Fibroblast of villous mesenchyme (primary cell): ENCODE data around the gene CPO. TPM values are rescaled to one million over a fixed set of nuclear protein-coding genes. Genes with fewer than 3 reads are reported as not detected.
"Not testable (repeated sequence)": the region's sequence is repeated elsewhere in the genome, so short reads cannot be mapped to it uniquely, and the experiment has no call there.

Source experiments
- DNase-seq: peaks from one replicate; pipeline ENCODE4 v3.0.0-alpha.2; 2010; ENCODE audit warnings: low read depth
- H3K4me3 ChIP-seq: 2 replicates; pipeline ENCODE4 v1.5.1; 2011; ENCODE audit warnings: low read depth, mild to moderate bottlenecking, low read length
- total RNA-seq: library from RNA; depleted of rRNA; stranded (reverse); fragments of >200 nt; gene quantifications from 2 replicates; pipeline ENCODE4 v1.2.3, GENCODE V29; 2012
- TF ChIP-seq, protein P1 (sequence below): IDR thresholded peaks from 2 replicates; pipeline ENCODE4 v1.5.1; 2012; ENCODE audit warnings: low read depth, mild to moderate bottlenecking, low read length; ENCODE audit not compliant: insufficient read depth

CPO gene
- total RNA-seq, 1 donor = not detected

DNA sequence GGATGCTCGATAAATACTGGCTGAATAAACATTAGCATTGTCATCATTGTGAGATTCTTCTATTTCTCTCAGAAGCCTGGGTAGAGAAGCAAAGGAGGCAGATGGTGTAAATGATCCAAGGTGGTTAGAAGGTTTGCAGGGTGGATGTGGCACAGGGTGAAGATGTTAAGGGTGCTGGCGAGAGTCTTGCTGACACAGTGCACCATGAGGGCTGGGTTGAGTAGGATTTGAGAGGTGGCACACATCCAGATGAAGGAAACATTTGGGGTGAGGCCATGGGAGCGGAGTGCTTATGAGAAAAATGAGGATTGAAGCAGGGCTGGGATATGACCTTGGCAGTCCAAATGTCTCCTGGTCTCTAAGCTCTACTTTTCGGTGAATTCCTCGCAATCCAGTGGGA is 17.8 kb upstream of the CPO start:
- no peak for DNase-seq

DNA sequence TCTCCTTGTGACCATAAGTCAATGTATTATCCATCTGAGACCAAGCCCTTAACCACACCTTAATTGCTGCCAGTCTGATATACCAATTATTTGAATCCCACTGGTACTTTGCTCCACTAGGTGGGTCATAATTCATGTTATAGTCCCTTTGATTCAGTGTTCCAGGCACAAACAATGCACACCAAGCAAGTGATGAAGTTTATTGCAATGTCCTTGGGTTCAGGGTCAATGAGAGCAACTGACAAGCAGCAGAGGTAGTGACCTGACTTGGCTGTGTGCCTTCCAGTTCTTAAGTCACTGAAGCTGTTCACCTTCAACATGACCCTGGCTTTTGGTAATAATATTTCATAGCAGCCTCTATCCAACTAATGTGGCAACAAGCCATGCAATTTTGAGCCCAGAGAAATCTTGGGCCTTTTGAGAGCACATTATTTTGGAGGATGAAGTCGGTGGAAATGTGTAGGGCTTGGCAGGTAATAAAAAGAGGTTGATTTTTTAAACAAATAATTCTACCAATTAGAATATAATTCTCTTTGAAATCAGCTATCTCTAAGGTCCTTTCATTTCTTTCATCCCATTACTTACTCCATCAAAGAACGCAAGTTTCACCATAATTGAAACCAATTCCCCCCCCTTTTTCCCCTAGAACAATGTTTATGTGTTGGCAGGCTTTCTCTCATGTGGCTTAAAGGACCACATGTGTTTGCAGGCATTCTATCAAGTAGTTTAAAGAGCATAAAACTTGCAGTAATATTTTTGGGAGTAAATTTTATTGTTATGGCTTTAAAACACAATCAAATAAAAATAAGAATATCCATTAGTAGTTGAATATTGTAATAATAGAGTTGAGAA is 3.1 kb upstream of the CPO start:
- TF ChIP-seq, protein P1, sequence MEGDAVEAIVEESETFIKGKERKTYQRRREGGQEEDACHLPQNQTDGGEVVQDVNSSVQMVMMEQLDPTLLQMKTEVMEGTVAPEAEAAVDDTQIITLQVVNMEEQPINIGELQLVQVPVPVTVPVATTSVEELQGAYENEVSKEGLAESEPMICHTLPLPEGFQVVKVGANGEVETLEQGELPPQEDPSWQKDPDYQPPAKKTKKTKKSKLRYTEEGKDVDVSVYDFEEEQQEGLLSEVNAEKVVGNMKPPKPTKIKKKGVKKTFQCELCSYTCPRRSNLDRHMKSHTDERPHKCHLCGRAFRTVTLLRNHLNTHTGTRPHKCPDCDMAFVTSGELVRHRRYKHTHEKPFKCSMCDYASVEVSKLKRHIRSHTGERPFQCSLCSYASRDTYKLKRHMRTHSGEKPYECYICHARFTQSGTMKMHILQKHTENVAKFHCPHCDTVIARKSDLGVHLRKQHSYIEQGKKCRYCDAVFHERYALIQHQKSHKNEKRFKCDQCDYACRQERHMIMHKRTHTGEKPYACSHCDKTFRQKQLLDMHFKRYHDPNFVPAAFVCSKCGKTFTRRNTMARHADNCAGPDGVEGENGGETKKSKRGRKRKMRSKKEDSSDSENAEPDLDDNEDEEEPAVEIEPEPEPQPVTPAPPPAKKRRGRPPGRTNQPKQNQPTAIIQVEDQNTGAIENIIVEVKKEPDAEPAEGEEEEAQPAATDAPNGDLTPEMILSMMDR = no peak
- no peak for DNase-seq
- no peak overlapping the region for H3K4me3 ChIP-seq

More for the DNA sequence above, 17.8 kb upstream of the CPO start:
- H3K4me3 ChIP-seq = no peak overlapping the region
- TF ChIP-seq, protein P1 = no peak

DNA sequence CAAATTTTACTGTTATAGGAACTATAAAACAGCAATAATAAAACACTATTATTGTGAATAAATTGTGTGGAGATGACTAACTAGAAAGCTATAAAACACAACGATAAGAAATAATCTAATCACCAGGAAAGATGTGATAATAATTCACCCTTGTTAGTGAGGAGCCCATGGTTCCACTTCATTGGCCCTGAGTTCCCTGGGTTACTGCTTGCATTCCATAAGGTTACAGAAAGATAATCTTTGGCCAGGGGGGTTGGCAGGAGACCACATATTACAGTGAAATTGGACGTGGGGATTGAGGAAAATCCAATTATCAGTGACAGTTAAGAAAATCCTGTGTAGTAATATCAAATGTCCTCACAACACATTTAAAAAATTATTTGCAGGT is 2.5 kb upstream of the CPO start:
- no peak for DNase-seq
- TF ChIP-seq, protein P1 = no peak
- no peak overlapping the region for H3K4me3 ChIP-seq

DNA sequence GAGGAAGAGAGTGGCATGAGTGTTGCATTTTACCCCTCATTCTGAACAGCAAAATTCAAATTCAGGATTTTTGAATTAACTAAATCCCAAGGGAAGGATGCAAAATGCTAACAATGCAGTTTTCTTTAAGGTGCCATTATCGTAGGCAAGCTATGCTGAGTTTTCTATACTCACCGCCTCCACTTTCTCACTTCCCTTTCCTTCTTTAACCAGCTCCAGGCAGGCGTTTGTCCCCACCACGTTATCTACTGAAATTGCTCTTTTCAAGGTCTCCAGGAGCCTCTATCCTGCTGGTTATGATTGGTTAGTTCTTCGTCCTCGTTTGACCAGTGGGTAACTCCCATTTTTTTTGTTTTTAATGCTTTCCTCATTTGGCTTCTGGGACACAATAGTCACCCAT is 1.8 kb upstream of the CPO start:
- no peak for DNase-seq
- TF ChIP-seq, protein P1 = no peak
- H3K4me3 ChIP-seq = no peak overlapping the region

DNA sequence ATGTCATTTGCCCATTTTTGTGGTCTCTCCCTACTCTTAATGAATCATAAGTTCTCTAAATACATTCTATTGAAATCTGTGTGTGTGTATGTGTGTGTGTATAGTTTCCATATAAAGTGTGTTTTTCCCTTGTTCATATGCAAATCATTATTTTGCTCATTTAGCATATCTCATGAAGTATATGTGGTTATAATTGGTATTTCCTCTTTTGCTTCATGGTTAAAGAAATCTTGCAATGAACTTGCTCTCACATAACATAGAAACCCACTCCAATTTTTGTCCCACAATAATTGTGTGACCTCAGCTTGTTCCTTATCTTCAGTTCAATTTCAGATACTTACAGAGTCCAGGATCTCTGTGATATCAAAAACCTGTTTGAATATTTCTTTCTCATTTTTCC is 1.2 kb downstream of the CPO start:
- TF ChIP-seq, protein P1 = no peak
- no peak overlapping the region for H3K4me3 ChIP-seq
- no peak for DNase-seq

DNA sequence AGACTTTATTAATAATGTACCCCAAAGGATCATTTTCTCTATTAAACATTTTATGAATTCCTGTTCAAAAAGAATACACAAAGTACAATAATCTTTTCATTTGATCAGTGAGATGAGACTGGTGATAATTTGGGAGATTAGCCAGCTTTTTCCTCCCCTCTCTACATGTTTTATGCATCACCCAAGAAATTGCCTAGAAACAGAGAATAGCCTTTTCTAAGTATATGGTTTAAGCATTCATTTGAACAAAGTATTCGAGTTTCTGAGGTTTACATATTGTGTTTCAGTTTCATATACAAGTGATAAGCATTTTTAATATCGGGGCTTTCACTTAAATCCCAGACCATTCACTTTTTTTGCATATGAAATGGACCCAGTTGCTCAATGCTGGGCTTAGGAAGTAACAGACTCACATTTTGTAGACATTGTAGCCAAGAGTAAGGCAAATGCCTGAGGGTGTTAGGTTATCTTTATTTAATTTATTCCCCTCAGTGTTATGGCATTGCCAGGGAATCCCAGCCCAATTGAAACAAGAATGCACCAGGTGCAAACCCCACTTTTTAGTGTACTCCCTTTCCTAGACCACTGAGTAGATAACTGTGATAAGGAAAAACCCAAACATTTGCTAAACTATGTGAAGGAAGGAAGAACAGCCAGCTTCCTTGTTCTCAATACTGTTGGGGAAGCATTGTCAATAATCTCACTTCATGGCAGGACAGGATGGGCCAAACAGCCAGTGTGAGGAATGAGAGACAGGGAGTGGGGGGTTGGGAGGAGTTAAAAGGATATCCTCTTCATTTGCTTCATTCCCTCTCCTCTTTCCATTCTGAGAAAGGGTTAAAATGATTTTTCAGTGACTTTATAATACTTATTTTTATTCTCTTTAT is 3.5 kb downstream of the CPO start:
- no peak for DNase-seq
- TF ChIP-seq, protein P1 = no peak
- H3K4me3 ChIP-seq = no peak overlapping the region

DNA sequence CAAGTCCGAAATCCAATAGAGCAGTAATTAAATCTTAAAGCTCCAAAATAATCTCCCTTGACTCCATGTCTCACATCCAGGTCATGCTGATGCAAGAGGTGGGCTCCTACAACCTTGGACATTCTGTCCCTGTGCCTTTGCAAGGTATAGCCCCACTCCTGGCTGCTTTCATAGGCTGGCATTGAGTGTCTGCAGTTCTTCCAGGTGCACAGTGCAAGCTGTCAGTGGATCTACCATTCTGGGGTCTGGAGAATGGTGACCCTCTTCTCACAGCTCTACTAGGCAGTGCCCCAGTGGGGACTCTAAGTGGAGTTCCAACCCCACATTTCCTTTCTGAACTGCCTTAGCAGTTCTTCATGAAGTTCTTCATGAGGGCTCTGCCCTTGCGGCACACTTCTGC is 14.1 kb downstream of the CPO start:
- DNase-seq = not testable (repeated sequence)

More for the DNA sequence above, 14.1 kb downstream of the CPO start:
- not testable (repeated sequence) for H3K4me3 ChIP-seq
